GM12891 (cell line): ENCODE measurements around the gene RPEL1.

Experiments used
- POLR2A ChIP-seq: IDR thresholded peaks from 2 replicates; pipeline ENCODE4 v1.6.1; 2011; ENCODE audit warnings: low read depth, low read length, control low read depth
- POLR2AphosphoS5 ChIP-seq: IDR thresholded peaks from 2 replicates; pipeline ENCODE4 v1.6.1; 2011; ENCODE audit warnings: low read depth, low read length, control low read depth
- SPI1 ChIP-seq: IDR thresholded peaks from 2 replicates; pipeline ENCODE4 v1.6.1; 2011; ENCODE audit warnings: low read depth, low read length, control low read depth
- TAF1 ChIP-seq: IDR thresholded peaks from 2 replicates; pipeline ENCODE4 v1.6.1; 2011; ENCODE audit warnings: low read depth, low read length, control low read depth

- no peak for TF ChIP-seq POLR2A
- TF ChIP-seq POLR2AphosphoS5 = no peak
- no peak for TF ChIP-seq TAF1
- TF ChIP-seq SPI1 = no peak
These were observed 9.0 kb downstream of the RPEL1 start for GRCh38 chr10:103254538-103255325.
